HL-60 (cell line): ENCODE data around the gene TRIM25.

ENCODE experiments used
- GABPA ChIP-seq: IDR thresholded peaks from 2 replicates; pipeline ENCODE4 v1.6.1; 2012; ENCODE audit warnings: low read depth
- POLR2AphosphoS5 ChIP-seq: IDR thresholded peaks from 2 replicates; pipeline ENCODE4 v1.6.1; 2012; ENCODE audit warnings: low read depth
- TF ChIP-seq, protein P1 (sequence below): IDR thresholded peaks from one replicate; pipeline ENCODE4 v1.5.1; 2011; ENCODE audit warnings: low read length, control low read depth, inconsistent platforms; ENCODE audit not compliant: insufficient read depth
- TF ChIP-seq, protein P2 (sequence below): IDR thresholded peaks from 2 replicates; pipeline ENCODE4 v1.6.1; 2012; ENCODE audit warnings: low read depth; ENCODE audit not compliant: insufficient replicate concordance

DNA sequence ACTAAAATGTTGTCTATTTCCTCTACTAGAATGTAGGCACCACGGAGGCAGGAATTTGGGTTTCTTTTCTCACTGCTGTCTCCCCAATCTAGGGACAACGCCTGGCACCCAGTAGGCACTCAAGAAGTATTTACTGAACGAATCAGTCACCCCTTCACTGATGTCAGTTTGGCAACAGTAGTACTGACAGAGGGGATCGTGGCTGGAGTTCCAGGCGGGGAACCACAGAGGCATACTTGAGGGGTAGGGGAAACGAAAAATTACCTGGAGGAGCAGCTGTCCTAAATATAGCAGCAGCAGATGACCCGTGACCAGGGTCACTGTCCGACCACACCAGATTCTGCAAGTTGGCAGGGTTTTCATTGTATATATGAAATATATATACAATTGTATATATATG lies 33.3 kb downstream of the TRIM25 start:
- no peak for TF ChIP-seq GABPA
- TF ChIP-seq, protein P1, sequence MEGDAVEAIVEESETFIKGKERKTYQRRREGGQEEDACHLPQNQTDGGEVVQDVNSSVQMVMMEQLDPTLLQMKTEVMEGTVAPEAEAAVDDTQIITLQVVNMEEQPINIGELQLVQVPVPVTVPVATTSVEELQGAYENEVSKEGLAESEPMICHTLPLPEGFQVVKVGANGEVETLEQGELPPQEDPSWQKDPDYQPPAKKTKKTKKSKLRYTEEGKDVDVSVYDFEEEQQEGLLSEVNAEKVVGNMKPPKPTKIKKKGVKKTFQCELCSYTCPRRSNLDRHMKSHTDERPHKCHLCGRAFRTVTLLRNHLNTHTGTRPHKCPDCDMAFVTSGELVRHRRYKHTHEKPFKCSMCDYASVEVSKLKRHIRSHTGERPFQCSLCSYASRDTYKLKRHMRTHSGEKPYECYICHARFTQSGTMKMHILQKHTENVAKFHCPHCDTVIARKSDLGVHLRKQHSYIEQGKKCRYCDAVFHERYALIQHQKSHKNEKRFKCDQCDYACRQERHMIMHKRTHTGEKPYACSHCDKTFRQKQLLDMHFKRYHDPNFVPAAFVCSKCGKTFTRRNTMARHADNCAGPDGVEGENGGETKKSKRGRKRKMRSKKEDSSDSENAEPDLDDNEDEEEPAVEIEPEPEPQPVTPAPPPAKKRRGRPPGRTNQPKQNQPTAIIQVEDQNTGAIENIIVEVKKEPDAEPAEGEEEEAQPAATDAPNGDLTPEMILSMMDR: no peak
- TF ChIP-seq POLR2AphosphoS5: no peak
- TF ChIP-seq, protein P2, sequence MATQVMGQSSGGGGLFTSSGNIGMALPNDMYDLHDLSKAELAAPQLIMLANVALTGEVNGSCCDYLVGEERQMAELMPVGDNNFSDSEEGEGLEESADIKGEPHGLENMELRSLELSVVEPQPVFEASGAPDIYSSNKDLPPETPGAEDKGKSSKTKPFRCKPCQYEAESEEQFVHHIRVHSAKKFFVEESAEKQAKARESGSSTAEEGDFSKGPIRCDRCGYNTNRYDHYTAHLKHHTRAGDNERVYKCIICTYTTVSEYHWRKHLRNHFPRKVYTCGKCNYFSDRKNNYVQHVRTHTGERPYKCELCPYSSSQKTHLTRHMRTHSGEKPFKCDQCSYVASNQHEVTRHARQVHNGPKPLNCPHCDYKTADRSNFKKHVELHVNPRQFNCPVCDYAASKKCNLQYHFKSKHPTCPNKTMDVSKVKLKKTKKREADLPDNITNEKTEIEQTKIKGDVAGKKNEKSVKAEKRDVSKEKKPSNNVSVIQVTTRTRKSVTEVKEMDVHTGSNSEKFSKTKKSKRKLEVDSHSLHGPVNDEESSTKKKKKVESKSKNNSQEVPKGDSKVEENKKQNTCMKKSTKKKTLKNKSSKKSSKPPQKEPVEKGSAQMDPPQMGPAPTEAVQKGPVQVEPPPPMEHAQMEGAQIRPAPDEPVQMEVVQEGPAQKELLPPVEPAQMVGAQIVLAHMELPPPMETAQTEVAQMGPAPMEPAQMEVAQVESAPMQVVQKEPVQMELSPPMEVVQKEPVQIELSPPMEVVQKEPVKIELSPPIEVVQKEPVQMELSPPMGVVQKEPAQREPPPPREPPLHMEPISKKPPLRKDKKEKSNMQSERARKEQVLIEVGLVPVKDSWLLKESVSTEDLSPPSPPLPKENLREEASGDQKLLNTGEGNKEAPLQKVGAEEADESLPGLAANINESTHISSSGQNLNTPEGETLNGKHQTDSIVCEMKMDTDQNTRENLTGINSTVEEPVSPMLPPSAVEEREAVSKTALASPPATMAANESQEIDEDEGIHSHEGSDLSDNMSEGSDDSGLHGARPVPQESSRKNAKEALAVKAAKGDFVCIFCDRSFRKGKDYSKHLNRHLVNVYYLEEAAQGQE: no peak
